GM06990 (cell line): ENCODE results near the gene CBLN2.

Source experiments
- DNase-seq: peaks from one replicate; pipeline ENCODE4 v3.0.0-alpha.2; 2011; ENCODE audit not compliant: insufficient read length; ENCODE audit errors: extremely low read depth
- H3K27me3 ChIP-seq: replicated peaks from 2 replicates; pipeline ENCODE4 v1.6.0; 2011; ENCODE audit warnings: low read length; ENCODE audit not compliant: control insufficient read depth, insufficient read depth
- H3K36me3 ChIP-seq: 2 replicates; pipeline ENCODE4 v1.5.1; 2011; ENCODE audit warnings: low read length; ENCODE audit not compliant: control insufficient read depth, insufficient read depth
- H3K4me3 ChIP-seq: replicated peaks from 2 replicates; pipeline ENCODE4 v1.5.1; 2011; ENCODE audit warnings: low read depth, mild to moderate bottlenecking, control low read depth, low read length
- TF ChIP-seq, protein P1 (sequence below): IDR thresholded peaks from 2 replicates; pipeline ENCODE4 v1.5.1; 2011; ENCODE audit warnings: low read length, control low read depth, mild to moderate bottlenecking, inconsistent platforms; ENCODE audit not compliant: insufficient read depth, poor library complexity, severe bottlenecking

Gene CBLN2

DNA sequence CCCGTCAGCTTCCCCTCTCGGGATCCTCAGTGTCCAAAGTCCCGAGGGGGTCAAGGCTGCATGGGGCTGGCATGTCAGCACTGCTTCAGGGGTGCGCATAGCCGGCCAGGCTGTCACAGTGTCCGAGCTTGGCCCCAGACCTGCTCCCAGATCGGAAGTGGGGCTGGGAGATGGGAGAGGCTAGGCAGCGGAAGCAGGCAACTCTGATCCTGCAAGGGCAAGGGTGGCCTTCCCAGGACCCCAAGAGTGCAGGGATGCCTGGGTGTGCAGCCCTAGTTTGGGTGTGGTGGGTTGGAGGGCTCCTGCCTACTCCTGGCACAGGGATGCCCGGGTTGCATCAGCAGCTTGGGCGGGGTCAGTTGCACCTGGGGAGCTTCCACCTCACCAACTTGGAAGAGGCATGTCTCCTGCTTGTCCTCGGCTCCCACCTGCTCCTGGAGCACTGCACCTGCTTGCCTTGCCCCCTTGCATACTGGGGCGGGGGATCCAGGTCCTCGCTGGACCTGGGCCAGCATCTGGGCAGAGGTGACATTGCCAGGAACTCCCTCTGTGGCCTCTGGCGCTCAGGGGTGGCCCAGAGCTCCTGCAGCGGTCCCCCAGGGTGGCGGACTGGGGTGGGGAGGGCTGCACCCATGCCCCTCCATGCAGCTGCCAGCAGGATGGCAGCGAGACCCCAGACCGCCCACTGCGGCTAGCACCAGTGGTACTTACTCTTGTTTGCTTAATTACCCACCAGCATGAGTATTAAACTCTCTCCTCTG lies 41.3 kb downstream of the CBLN2 start:
- no peak for DNase-seq
- Histone ChIP-seq H3K27me3 (no peaks in the 10 kb centered on the region), H3K4me3 (no peak overlapping the region), H3K36me3 (no peaks in the 10 kb centered on the region)
- TF ChIP-seq, protein P1, sequence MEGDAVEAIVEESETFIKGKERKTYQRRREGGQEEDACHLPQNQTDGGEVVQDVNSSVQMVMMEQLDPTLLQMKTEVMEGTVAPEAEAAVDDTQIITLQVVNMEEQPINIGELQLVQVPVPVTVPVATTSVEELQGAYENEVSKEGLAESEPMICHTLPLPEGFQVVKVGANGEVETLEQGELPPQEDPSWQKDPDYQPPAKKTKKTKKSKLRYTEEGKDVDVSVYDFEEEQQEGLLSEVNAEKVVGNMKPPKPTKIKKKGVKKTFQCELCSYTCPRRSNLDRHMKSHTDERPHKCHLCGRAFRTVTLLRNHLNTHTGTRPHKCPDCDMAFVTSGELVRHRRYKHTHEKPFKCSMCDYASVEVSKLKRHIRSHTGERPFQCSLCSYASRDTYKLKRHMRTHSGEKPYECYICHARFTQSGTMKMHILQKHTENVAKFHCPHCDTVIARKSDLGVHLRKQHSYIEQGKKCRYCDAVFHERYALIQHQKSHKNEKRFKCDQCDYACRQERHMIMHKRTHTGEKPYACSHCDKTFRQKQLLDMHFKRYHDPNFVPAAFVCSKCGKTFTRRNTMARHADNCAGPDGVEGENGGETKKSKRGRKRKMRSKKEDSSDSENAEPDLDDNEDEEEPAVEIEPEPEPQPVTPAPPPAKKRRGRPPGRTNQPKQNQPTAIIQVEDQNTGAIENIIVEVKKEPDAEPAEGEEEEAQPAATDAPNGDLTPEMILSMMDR: no peak

DNA sequence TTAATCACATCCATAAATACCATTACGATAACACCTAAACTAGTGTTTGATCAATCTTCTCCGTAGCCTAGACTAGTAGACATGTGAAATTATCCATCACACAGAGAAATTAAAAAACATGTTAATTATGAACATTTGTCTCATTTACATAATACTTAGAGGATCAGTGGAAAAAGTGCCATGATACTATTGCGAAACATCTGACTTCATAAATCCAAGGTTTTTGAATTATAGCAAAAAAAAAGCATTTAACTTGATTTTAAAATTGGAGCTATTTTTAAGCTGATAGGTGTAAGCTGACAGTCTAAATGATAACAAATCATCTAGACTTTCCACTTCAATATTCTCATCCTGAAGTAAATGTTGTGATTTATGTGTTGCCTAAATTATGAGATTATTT lies 51.6 kb downstream of the CBLN2 start:
- DNase-seq: no peak
- no peaks in the 10 kb centered on the region for H3K27me3 ChIP-seq
- TF ChIP-seq, protein P1: no peak
- H3K4me3 ChIP-seq: no peak overlapping the region
- no peaks in the 10 kb centered on the region for H3K36me3 ChIP-seq
